RKO (cell line): ENCODE results near the gene KCNT2.
"Not testable (repeated sequence)": the region's sequence is repeated elsewhere in the genome, so short reads cannot be mapped to it uniquely, and the experiment has no call there.

Experiments
- DNase-seq: peaks from one replicate; pipeline ENCODE4 v3.0.0-alpha.2; 2016; ENCODE audit warnings: low spot score

Gene KCNT2

DNA sequence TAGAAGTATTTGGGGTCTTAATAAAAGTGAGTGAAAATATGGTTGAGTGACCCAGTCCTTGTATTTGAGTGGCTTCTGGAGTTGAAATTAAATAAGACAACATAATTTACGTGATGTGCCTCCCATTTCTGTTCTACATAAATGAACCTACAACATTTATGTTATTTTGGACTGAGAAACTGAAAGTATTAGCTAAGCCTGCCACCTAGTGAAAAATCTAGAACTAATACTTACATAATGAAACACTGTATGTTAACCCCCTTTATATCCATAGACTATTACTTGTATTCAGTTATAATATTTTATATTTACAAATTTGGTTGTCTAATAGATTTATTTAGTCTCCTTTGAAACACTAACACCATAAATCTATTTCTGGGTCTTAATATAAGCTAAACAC lies 298.9 kb downstream of the KCNT2 start:
- peak; percentile 72 for DNase-seq

DNA sequence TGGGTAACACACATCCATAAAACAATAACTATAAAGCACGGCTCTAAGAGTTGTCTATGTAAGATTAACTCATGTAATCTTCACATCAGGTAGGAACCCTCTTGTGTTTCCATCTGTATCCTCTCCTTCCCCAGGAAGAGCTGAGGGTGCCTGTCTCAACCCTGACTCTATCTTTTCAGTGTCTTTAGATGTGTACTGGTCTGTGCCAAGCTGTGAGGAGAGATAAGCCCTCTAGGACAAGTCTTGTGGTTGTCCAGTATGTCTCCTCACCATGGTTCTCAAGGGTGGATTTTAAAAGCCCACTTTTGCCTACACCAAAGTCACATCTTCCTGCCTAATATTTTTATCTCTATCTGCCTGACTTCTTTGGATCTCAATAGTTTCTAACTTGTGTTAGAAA lies 300.1 kb downstream of the KCNT2 start:
- DNase-seq = no peak

DNA sequence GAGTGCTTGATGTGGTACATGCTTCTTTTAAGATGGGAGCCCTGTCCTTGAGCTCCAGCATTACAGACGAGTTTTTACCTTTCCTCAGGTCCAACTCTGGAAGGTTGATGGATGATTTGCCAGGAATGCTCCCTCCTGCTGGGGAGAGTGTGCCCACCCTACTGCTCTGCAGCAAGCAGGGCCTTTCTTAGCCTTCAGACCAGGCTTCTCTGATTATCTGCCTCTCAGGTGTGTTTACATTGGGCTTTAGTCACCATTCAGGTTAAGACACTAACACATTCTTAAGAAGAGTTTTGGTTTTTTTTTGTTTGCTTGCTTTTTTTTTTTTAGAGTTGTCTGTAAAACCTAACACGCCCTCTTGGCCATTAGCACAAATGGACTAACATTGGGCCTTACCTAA lies 301.8 kb downstream of the KCNT2 start:
- DNase-seq = no peak

DNA sequence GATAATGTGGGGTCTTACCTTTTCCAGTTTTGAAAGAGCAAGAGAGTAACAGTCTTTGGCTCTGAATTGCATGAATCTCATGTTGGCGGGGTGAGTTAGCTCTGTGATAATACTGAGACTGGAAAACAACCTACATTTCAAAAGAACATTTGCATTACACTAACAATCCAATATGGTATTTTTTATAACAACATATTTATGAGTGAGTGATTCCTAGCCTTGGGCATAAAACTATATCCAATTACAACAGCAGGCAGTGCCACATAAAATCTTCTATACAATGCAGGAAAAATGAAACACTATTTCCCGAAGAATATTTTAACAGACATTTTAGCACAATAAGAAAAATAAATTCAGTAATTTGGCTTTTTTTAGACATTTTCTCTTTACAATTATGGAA lies 303.0 kb downstream of the KCNT2 start:
- no peak for DNase-seq

DNA sequence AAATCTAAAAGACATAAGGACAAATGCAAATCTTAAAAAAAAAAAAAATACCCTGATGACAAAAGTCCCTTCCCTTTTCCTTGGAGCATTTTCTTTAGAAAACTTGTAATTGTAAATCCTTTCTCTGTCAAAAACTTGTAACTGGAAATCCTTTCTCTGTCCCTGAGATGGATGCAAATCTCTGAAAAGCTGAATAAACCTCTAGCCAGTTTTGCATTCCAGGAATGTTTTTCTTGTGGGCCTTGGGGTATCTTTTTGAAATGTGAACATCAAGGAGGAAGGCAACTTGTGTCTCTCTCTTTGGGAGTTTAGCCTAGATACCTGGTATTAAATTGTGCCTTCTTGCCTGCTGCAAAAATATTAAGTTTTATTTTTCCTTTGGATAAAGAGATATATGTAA lies 305.3 kb downstream of the KCNT2 start:
- DNase-seq = no peak

DNA sequence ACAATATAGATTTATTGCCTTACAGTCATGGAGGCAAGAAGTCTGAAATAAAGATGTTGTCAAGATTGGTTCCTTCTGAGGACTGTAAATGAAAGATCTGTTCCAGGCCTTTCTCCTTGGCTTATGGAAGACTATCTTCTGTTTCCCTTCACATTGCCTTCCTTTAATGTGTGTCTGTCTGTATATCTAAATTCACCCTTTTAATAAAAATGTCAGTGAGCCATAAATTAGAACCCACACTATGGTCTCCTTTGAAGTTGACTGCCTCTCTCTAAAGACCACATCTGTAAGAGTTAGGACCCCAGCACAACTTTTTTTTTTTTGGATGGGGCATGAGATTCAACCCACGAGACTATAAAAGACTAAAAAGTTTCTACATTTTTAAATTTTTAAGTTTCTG lies 305.8 kb downstream of the KCNT2 start:
- no peak for DNase-seq

DNA sequence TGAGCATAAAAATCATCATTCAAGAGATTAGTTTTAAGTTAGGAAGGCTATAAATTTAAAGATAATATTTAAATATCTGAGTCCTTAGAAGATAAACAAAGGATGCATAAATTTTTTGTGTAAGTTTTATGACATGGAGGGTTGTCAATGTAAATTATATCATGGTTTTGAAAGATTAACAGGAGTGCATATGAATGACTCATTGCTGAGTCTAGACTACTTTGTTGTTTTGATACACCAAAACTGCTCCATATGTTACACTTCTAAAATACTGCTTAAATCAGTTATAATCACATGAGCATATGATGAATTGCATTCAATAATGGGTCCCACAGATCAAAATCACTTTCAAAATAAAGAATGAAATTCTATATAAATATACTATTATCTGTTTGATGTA lies 312.5 kb downstream of the KCNT2 start:
- peak; percentile 11 for DNase-seq

DNA sequence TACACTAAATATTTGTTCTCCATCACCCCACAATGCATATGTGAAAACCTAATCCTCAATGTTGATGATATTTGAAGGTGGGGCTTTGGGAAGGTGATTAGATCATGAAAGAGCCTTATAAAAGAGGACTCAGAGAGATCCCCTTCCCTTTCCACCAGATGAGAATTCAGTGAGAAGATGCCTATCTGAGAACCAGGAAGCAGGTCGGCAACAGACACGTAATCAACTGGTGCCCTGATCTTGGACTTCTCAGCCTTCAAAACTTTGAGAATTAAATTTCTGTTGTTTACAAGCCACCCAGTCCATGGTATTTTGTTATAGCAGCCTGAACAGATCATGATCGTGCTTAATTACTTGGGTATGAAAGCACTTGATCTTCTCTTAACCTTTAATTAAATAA lies 329.4 kb downstream of the KCNT2 start:
- DNase-seq = no peak

DNA sequence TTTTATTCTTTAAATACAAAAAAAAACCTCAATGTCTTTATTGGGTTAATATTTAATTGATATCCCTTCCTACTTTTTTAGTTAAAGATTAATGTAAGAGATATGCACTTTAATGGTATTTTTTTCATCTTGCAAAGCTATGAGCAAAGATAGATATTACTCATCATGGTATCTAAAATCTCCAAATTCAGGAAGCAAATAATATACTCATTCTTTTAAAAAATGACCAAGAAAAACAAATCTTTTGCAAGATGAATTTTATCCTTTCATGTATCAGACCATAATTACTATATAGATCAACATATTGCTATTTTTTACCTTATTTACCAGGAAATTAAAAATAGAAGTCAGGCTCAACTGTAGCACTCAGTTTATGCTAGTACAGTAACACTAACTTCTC lies 330.4 kb downstream of the KCNT2 start:
- DNase-seq = no peak

DNA sequence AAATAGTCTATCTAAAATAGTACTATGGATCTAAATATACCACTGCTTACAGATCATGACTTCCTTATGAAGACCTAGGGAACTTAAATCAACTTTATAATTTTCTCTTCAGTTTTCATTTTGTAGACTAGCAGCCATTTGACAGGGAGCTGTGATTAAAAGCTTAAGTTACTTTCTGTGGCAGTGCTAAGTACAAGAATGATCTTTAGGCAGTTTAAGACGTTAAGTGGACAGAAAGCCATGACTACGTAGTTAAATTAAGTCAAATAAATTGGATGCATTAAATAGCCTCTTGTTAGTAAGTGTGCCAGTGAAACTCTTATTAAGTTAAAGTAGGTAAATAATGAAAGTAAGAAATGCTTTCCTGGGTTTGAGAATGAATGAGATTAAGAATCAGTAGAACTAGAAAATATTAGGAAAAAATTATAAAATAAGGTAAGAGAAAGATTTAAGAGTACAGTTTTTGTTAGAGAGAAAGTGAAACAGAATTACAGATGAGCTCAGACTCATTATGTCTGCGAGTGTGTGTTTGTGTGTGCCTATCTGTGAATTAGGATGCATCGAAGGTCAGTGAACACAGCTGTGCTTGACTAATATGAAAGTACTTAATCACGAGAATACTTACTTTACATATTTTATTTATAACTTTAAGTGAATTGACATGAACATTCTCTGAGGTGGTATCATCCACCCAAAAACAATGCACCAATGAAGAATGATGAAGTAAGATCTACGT lies 336.9 kb downstream of the KCNT2 start:
- no peak for DNase-seq

DNA sequence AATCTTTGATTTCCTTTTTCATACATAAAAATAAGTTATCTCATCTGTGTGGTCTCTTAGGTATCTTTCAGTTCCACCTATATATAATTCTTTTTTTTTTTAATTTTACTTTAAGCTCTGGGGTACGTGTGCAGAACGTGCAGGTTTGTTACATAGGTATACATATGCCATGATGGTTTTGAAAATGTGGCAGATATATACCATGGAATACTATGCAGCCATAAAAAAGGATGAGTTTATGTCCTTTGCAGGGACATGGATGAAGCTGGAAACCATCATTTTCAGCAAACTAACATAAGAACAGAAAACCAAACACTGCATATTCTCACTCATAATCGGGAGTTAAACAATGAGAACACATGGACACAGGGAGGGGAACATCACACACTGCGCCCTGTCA lies 345.2 kb downstream of the KCNT2 start:
- DNase-seq = not testable (repeated sequence)

DNA sequence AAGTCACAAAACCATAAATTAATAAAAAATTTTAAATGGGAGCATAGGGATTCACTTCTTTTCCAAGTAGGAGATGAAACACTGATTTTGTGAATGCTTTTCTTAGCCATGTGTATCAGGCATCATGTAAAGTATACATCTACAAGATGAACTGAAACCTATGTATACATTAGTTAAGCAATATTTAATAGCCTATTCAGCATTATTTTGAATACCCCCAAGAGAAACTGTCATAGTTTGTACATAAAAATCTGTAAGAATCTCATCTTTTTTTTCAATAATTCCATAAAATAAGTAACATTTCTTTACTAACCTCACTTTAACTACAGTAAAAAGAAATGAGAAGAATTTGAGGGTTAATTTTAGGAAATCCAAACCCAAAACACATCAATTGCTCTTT lies 348.0 kb downstream of the KCNT2 start:
- no peak for DNase-seq

DNA sequence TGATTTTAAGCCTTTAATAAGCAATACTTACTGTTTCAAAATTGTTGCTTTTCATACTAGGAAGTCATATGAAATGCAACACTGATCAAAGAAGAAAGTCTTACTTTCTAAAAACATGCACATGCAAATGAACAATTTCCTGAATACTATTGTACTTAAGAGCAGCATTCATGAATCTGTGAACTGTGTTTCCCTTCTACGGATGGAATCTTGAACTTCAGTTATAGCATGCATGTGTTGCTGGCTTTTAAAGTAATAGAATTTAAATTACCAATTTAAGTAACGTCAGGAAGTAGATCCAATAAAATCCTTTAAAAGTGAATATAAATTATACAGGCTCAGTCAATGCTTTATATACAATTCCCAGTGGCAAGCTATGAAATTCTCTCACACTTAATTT lies 348.9 kb downstream of the KCNT2 start:
- DNase-seq = no peak

DNA sequence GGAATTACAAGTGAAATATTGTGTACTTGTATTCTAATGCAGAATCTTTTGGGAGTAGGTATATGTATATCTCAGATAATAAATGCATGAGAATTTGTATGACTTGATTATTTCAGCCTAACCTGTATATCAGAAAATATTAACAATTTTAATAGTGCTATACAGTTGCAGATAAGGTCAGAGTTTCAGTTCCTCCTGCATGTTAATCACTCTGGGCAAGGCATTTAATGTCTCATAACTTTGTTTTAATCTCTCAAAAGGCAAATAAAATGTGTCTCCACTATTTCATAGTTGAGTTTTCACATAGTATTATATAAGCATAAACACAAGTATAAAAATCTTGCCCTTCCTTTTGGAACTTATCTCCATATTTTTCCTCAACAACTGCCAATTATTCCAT lies 352.5 kb downstream of the KCNT2 start:
- no peak for DNase-seq

DNA sequence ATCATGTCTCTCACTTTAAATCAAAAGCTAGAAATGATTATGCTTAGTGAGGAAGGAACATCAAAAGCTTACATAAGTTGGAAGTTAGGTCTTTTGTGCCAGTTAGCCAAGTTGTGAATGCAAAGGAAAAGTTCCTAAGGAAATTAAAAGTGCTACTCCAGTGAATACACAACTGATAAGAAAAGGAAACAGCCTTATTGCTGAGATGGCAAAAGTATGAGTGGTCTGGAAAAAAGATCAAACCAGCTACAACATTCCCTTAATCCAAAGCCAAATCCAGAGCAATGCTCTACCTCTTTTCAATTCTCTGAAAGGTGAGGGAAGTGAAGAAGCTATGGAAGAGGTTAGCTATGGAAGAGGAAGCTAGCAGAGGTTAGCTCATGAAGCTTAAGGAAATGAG lies 378.7 kb downstream of the KCNT2 start:
- no peak for DNase-seq

DNA sequence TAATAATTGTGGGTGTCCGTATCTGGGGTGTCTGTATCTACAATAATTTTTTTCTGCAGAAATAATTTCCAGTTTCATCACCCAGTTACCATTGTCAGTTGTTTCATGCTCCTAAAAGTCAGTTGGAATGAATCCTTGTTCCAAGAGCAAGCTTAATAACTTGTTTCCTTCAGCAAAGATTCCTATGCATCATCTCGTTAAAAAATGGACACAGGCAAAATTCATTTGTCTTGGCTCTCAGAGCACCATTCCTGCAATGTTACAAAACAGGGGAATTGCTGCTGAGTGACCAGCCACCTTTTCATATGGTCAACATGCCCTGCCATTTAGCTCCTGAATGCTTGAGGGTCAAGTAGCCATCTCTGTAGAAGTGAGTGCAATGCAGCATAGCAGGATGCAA lies 393.4 kb downstream of the KCNT2 start:
- DNase-seq = no peak

DNA sequence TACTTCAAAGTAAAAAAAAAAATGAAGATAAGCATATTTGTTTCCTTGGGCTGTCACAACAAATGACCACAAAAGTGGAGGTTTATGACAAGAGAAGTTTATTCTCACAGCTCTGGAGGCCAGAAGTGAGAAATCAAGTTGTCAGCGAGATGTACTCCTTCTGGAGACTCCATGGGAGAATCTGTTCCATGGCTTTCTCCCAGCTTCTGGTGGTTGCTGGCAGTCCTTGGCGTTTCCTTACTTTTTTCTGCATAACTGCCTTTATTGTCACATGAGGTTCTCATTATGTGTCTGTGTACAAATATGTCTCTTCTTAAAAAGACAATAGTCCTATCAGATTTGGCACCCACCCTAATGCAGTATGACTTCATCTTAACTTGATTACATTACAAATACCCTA lies 398.3 kb downstream of the KCNT2 start:
- DNase-seq = no peak

DNA sequence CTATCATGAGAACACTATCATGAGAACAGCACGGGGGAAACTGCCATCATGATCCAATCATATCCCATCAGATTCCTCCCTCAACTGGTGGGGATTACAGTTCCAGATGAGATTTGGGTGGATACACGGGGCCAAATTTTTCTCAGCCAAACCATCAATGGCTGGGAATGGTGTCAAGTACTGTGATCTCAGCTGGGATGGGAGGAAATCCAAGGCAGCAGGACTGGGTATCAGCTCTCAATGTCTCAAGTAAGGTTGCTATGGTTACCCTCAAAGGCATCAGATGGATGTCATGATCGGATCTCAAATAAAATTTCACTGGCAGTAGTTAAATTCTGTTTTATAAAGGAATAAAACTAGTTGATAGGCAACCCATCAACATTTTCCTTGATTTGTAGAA lies 399.0 kb downstream of the KCNT2 start:
- no peak for DNase-seq

DNA sequence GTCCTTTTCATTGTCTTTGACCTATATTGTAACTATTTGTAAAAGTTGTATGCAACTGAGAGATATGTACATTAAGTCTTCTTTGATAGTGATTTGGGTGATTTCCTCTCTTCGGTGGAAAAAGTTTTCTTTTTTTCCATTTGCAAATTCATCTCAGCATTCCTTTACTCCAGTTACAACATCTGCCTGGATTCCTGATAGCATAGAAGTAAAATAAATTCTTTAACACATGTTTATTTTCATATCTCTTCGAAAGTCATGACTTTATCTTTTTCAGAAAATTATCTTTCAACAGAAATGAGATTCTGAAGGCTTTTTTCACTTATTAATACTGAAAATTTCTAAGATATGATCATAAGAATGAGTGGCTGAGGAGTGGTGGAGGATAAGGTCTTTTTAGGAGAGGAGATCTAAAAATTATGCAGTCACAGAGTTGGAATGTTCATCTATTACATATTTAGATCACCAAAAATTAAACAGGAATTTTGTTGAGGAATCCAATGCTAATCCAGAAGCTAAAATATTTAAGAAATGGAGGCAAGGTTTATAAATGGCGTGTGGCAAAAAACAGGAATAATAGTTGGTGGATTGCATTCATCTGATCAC lies 400.5 kb downstream of the KCNT2 start:
- DNase-seq = no peak

DNA sequence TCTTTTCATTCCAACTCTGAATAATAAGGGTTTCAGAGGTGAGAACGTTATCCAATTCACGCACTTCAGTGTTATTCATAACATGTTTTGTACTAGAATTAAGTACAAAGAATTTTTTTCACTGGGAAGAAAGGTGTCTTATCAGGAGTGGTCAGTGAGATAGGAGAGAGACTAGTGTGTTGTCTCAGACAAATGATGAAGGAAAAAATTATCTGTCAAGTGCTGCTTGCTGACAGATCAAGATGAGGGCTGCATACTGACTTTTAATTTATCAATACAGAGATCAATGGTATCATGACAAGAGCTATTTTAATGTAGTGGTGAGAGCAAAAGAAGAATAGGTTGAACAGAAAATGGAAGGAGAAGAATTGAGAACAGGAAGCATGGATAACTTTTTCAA lies 402.4 kb downstream of the KCNT2 start:
- DNase-seq = no peak

DNA sequence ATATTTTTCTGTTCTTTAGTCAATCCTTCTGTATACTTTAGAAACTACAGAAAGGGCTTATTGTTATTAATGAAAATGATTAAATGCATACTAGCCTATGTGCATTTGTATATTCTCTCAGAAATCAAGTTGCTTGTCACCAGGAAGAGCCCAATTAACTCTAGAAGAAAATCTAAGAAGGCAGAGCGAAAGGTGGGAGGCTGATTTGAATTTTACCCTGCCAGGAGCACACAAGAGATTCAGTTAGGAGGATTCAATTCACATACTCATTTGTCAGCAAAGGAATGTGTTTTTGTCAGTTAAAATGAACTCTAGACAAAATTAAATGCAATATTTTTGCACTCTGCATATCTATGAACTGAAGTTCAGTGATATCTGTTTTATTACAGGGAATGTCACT lies 411.8 kb downstream of the KCNT2 start:
- DNase-seq = no peak

DNA sequence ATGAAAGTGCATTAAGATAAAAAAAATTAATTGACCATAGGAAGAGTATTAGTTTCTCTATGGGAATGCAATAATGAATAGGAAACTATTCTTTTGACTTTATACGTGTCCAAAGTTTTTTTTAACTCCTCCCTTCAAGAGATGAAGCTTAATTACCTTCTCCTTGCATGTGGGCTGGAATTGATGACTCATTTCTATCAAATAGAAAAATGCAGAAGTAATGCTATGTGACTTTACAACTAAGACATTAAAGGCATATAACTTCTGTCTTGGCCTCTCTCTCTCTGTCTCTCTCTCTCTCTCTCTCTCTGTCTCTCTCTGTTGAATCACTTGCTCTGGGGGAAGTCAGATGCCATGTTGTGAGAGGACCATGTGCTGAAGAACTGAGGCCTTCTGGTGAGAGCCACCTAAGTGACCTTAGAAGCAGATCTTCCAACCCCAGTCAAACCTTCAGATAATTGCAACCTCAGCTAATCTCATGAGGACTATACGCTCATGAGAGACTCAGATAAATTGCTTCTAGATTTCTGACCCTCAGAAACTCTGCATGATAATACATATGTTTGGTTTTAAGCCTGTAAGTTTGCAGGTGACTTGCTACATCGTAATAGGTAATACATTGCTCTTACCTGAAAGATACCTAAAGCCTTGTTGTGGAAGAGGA lies 414.2 kb downstream of the KCNT2 start:
- DNase-seq = no peak

DNA sequence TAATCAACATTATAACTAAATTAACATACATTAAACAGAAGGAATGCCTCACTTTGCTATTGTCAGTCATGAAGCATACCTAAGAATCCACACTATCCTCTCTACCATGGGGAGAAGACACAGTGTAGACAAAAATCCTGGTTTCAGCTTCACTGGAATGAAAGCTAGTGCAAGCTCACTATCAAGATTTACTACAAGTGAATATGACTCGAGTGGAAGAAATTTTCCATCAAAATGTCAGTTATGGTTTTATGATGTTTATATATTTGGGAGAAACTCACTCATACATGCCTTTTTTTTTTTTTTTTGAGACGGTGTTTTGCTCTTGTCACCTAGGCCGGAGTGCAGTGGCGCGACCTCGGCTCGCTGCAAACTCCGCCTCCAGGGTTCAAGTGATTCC lies 424.3 kb downstream of the KCNT2 start:
- DNase-seq = no peak

DNA sequence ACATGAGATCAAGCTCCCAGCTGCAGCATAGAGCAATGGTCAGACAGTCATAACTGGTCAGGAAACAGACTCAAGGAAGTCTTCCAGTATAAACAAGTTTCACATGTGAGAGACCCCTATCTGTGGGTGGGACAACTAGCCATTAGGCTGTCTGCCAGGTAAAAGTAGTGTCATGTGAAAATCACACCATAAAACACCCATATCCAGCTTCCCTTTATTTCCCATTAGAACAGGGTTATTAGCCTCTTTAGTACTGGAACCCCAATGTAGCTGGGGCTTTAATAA lies 426.7 kb downstream of the KCNT2 start:
- no peak for DNase-seq
